GM21423 (cell line): ENCODE data around the gene NT5M.
A peak's percentile ranks its signal among the peaks of the same experiment; 100 is the strongest.
"Not testable (repeated sequence)": the region's sequence is repeated elsewhere in the genome, so short reads cannot be mapped to it uniquely, and the experiment has no call there.

ENCODE experiments used
- ATAC-seq: cut with Tn5 transposase; IDR thresholded peaks from one replicate; pipeline ENCODE4 v1.9.1; 2021; ENCODE audit warnings: mild to moderate bottlenecking, moderate library complexity; ENCODE audit not compliant: unreplicated experiment

NT5M gene

GRCh38 chr17:17303010-17303846, at the start of gene NT5M:
TSS of gene NT5M (plus strand) at chr17:17303373. CDS start at chr17:17303551, 178 bp downstream.
- peak; percentile 64 for ATAC-seq

- no peak for ATAC-seq
These were observed 49.8 kb upstream of the NT5M start for GRCh38 chr17:17253406-17253805.

- no peak for ATAC-seq
These were observed 49.1 kb upstream of the NT5M start for GRCh38 chr17:17254036-17254435.

DNA sequence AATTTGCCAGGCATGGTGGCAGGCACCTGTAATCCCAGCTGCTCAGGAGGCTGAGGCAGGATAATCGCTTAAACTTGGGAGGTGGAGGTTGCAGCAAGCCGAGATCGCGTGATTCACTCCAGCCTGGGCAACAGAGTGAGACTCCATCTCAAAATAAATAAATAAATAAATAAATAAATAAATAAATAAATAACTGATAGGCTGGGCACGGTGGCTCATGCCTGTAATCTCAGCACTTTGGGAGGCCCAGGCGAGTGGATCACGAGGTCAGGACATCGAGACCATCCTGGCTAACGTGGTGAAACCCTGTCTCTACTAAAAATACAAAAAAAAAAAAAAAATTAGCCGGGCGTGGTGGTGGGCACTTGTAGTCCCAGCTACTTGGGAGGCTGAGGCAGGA, 47.5 kb upstream of the NT5M start:
- not testable (repeated sequence) for ATAC-seq

DNA sequence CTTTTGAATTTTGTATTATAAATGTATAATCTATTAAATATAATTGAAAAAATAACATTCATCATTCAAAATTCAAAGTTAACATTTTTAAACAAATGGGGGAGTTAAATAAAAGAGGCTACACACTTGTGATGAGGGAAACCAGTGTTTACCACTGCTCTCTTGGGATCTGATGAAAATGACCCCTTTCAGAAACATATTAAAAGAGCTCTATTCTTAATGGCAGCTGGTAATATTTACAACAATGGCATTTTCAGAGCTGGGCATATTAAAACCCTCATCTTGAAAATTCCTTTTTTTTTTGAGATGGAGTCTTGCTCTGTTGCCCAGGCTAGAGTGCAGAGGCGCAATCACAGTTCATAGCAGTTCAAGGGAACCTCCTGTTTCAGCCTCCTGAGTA, 46.9 kb upstream of the NT5M start:
- no peak for ATAC-seq

GRCh38 chr17:17258011-17258410, 45.2 kb upstream of the NT5M start:
- no peak for ATAC-seq

DNA sequence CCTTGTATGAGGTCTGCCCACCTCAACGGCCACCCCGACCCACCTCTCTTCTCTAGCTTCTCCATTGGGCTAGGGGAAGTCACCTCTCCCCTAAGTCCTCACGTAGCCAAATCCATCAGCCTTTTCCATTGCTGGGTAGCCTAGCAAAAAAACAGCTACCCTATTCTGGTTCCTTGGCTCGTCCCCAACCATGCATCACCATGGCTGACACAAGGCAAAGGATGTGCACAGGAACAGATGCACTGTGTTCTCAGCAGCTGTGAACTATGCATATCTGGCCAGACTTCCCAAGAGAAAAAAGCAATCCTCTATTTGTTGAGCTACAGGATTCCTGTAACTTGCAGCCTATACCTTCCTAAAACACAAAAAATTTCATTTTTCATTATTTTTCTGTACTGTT, 44.2 kb upstream of the NT5M start:
- ATAC-seq: no peak

DNA sequence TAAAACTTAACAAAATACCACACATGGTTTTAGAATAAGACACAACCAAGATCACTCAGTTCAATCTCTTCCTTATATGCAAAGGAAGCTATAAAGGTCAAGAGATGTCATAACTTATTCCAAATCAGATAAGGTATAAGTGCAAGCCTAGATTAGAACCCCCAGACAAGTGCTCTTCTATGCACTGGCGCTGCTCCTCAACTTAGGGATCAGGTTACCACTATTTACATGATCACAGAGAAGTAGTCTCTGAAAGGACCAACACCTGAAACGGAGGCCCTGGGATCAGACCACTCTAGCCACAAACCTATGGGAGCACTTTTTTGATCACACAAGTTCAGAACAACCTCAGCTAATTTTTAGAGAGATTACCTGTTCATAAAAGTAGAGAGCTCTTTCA, 38.7 kb upstream of the NT5M start:
- no peak for ATAC-seq

DNA sequence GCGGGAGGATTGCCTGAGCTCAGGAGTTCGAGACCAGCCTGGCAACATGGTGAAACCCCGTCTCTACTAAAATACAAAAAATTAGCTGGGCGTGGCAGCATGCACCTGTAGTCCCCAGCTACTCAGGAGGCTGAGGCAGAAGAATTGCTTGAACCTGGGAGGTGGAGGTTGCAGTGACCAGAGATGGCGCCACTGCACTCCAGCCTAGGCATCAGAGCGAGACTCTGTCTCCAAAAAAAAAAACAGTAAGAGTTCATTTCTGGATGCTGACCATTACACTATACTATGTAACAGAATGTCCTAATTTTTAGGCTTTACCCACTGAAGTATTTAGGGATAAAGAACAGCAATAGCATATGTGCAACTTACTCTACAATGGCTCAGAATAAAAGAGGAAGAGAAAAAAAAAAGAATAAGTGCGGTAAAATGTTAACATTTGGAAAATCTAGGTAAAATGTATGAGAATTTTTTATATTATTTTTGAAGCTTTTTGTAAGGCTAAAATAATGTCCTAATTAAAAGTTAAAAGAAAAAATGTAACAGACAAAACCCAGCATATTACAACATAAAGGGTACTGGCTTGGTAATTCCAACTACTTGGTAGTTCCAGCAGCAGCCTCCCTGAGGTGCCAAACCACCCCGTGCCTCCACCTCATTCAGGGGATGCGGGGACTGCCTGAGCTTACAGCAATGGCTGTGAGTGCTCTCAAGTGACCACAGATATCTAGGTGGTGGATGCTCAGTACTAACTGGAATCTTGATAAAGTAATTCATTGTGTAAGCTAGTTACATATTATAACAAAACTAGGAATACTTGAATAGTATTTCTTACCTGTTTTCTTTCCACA, 33.0 kb upstream of the NT5M start:
- ATAC-seq: no peak

DNA sequence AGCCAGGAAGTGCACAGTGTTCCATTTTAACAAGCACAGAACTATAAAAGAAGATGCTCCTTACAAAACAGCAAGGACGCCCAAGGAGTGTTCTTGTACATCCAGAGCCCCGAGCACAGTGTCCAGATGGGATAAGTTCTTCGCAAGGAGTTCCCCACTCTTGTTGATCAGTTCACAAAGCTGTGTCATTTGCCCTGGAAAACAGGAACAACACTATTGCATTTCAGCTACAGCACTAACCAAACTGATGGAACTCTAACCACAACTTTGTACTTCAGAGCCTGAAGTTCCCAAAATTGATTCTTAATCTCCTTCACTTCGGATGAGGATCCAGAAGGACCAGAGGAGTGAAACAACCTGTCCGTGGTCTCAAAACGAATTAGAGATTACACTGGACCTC, 27.2 kb upstream of the NT5M start:
- ATAC-seq: no peak

DNA sequence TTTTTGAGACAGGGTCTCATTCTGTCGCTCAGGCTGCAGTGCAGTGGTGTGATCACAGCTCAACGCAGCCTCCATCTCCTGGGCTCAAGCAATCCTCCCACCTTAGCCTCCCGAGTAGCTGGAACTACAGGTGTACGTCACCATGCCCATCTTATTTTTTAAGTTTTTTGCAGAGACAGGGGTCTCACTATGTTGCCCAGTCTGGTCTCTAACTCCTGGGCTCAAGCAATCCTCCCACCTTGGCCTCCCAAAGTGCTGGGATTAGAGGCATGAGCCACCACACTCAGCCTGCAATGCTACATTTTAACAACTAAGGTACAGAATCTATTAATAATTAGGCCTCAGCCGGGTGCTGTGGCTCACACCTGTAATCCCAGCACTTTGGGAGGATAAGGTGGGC, 25.7 kb upstream of the NT5M start:
- not testable (repeated sequence) for ATAC-seq

DNA sequence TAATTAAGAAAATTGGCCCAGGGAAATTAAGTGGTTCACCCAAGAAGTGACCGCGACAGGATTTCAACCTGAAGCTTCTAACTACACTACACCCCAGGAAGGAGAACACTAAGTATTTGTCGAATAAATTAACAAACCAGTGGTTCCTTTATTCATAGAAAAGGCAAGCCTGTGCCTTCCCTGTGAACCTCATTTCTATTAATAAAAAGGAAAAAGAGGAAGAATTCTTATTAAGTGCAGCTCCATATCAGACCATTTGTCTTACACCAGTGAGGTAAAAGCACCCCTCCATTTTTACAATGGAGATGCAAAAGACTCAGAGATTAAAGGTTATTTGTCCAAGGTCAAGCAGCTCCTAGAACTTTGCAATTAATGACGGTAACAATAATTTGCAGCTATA, 23.9 kb upstream of the NT5M start:
- no peak for ATAC-seq

GRCh38 chr17:17280613-17281549, 22.3 kb upstream of the NT5M start, which contains the start of gene COPS3:
TSS of gene COPS3 (minus strand) at chr17:17281246. CDS start at chr17:17281186, 60 bp downstream.
- ATAC-seq: peak; percentile 86

- ATAC-seq: no peak
These were observed 17.2 kb upstream of the NT5M start for GRCh38 chr17:17285951-17286350.

DNA sequence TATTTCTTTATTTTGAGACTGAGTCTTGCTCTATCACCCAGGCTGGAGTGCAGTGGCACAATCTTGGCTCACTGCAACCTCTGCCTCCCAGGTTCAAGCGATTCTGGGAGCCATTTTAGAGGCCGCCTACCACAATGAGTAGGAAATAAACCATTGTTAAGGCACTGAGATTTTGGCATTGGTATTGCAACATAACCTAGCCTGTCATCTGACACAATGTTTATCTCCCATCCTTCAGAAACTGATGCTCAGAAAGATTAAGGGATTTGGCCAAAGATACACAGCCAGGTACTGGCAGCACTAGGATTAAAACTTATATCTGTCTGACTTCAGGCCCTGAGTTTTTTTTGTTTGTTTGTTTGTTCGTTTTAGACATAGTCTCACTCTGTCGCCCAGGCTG, 14.1 kb upstream of the NT5M start:
- no peak for ATAC-seq

DNA sequence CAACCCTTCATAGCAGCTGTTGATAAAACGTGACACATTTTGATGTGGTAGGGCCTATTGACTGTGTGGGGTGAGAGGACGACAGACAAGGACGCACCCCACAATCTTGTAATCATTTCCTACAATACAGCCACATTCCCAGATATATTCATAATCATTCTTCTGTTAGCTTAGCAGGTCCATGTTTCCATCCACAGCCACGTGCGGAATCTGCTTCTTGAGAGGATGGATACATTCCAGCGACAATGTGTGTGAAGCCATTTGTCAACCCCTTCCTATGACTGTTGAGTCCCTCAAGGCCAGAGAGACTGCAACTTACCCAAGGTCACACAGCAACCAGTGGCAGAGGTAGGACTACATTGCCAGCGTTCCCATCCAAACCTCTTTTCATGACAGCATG, 13.5 kb upstream of the NT5M start:
- ATAC-seq: no peak

DNA sequence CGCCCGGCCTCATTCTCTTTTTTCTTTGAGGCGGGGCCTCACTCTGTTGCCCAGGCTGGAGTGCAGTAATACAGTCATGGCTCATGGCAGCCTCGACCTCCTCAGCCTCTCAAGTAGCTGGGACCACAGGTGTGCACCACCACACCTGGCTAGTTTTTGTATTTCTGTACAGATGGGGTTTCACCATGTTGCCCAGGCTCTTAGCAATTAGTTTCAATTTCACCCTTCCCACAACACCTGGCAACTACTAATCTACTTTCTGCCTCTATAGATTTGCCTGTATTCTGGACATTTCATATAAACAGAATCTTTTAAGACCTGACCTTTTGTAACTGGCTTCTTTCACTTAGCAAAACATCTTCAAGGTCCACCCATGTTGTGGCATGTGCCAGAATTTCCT, 8.0 kb upstream of the NT5M start:
- ATAC-seq: no peak

- no peak for ATAC-seq
These were observed 6.0 kb upstream of the NT5M start for GRCh38 chr17:17297217-17297616.

GRCh38 chr17:17298108-17298507, 5.1 kb upstream of the NT5M start:
- ATAC-seq: no peak

GRCh38 chr17:17300624-17301568, 2.3 kb upstream of the NT5M start:
- ATAC-seq: no peak
